GM23248 (cell line): ENCODE data around the gene MICAL1. TPM values are rescaled to one million over a fixed set of nuclear protein-coding genes. Genes with fewer than 3 reads are reported as not detected.
"Not testable (repeated sequence)": the region's sequence is repeated elsewhere in the genome, so short reads cannot be mapped to it uniquely, and the experiment has no call there.

ENCODE experiments used
- DNase-seq: peaks from one replicate; pipeline ENCODE4 v3.0.0-alpha.2; 2015
- H2AFZ ChIP-seq: fragments of 200-600 bp; sonication (generic); 2 replicates; pipeline ENCODE4 v1.6.1; 2016; ENCODE audit warnings: antibody characterized with exemption
- H3F3A ChIP-seq: fragments of 200-600 bp; sonication (generic); 2 replicates; pipeline ENCODE4 v1.6.1; 2016; ENCODE audit warnings: mild to moderate bottlenecking, antibody characterized with exemption, mixed run types; ENCODE audit not compliant: insufficient read depth
- H3K27ac ChIP-seq: fragments of 200-600 bp; sonication (generic); 2 replicates; pipeline ENCODE4 v1.5.1; 2016; ENCODE audit warnings: mild to moderate bottlenecking
- H3K27me3 ChIP-seq: fragments of 200-600 bp; sonication (generic); replicated peaks from 2 replicates; pipeline ENCODE4 v1.6.1; 2016; ENCODE audit warnings: mild to moderate bottlenecking; ENCODE audit not compliant: insufficient read depth
- H3K36me3 ChIP-seq: fragments of 200-600 bp; sonication (generic); 2 replicates; pipeline ENCODE4 v1.6.1; 2016; ENCODE audit warnings: low read depth, mild to moderate bottlenecking
- H3K4me1 ChIP-seq: fragments of 200-600 bp; sonication (generic); 2 replicates; pipeline ENCODE4 v1.6.1; 2016; ENCODE audit warnings: mild to moderate bottlenecking; ENCODE audit not compliant: insufficient read depth
- H3K4me2 ChIP-seq: fragments of 200-600 bp; sonication (generic); one replicate; pipeline ENCODE4 v1.6.1; 2016; ENCODE audit warnings: mild to moderate bottlenecking; ENCODE audit not compliant: unreplicated experiment
- H3K4me3 ChIP-seq: fragments of 200-600 bp; sonication (generic); 2 replicates; pipeline ENCODE4 v1.5.1; 2016; ENCODE audit warnings: mild to moderate bottlenecking
- H3K79me2 ChIP-seq: fragments of 200-600 bp; sonication (generic); 2 replicates; pipeline ENCODE4 v1.6.1; 2016; ENCODE audit warnings: mild to moderate bottlenecking; ENCODE audit not compliant: insufficient read depth
- H3K9ac ChIP-seq: fragments of 200-600 bp; sonication (generic); 2 replicates; pipeline ENCODE4 v1.6.1; 2016; ENCODE audit warnings: mild to moderate bottlenecking
- H3K9me2 ChIP-seq: fragments of 200-600 bp; sonication (generic); 2 replicates; pipeline ENCODE4 v1.6.1; 2016; ENCODE audit warnings: mixed run types, mild to moderate bottlenecking, moderate library complexity; ENCODE audit not compliant: insufficient read depth
- H3K9me3 ChIP-seq: fragments of 200-600 bp; sonication (generic); one replicate; pipeline ENCODE4 v1.6.1; 2017; ENCODE audit warnings: low read depth
- H4K20me1 ChIP-seq: fragments of 200-600 bp; sonication (generic); 2 replicates; pipeline ENCODE4 v1.6.0; 2016; ENCODE audit not compliant: insufficient read depth
- EZH2 ChIP-seq: fragments of 200-600 bp; sonication (generic); IDR thresholded peaks from 2 replicates; pipeline ENCODE4 v1.6.1; 2018; ENCODE audit warnings: antibody characterized with exemption, mild to moderate bottlenecking; ENCODE audit not compliant: insufficient read depth, poor library complexity, severe bottlenecking
- EZH2phosphoT487 ChIP-seq: fragments of 200-600 bp; sonication (generic); IDR thresholded peaks from 2 replicates; pipeline ENCODE4 v1.6.1; 2018; ENCODE audit warnings: antibody characterized with exemption, moderate library complexity, mild to moderate bottlenecking, low read depth; ENCODE audit not compliant: insufficient read depth
- WGBS, 2 experiments: methylation state at CpG; one replicate each; pipeline ENCODE4 v1.1.6; 2015 to 2017; ENCODE audit warnings: low lambda C conversion rate in 2 of 2, low coverage in 1 of 2; ENCODE audit errors: missing lambda C conversion rate in 2 of 2; 5-methylcytosine and 5-hydroxymethylcytosine counted together
- in situ Hi-C: fragments of 300-500 bp; cut with MboI; formaldehyde crosslinking; loops from 2 replicates; pipeline ENCODE4 v1.15.0; 2020
- polyA plus RNA-seq: library from polyadenylated mRNA; unstranded; fragments of >200 nt; fragmentation: Nextera tagmentation; extraction: Ambion mirVana; gene quantifications from 2 replicates; pipeline ENCODE4 v1.2.1, GENCODE V29; 2016
- total RNA-seq: library from RNA; depleted of rRNA; stranded (reverse); fragments of >200 nt; shearing (Covaris generic); gene quantifications from 2 replicates; pipeline ENCODE4 v1.2.3, GENCODE V29; 2014

MICAL1 gene
- total and polyA plus RNA-seq, 2 experiments from 2014 or later = 26.1 to 57.8 TPM

DNA sequence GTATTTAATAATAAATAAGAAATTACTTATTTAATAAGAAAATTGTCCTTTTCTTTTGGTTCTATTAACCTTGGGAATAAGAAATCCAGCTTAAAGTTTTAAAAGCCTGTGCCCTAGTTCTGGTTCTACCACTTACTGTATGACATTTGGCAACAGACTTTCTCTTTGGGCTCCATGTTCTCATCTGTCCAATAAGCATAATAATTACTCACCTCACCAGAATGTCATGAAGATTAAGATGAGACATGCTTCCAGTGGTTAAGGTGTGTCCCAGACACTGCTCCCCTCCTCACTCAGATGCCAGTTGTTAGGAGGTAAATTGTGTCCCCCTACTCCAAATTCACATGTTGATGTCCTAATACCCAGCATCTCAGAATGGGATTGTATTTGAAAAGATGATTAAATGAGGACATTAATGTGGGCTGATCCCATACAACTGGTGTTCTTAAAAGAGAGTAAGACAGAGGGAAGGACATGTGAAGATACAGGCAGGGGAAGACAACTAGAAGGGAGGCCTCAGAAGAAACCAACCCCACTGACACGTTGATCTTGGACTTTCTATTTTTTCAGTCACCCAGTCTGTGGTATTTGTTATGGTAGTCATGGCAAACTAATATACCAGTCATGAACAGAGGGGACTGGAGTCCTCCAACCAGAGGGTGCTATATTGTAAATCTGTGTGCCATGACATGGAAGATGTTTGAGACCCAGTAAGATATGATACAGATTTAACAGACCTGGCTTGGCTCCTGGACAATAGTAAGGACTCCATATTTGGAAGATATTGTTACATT, 6.4 kb upstream of the MICAL1 start:
- H3K9me3 ChIP-seq = no peaks in the 10 kb centered on the region
- in situ Hi-C loops = no loop called here
- H3K9me2 ChIP-seq = no peaks in the 10 kb centered on the region
- peaks cover 45% of the 10 kb centered on the region for H3K36me3 ChIP-seq
- H3K27me3 ChIP-seq = no peaks in the 10 kb centered on the region
- H3K9ac ChIP-seq = no peak overlapping the region
- peaks cover 13% of the 10 kb centered on the region for H3K4me1 ChIP-seq
- H3K79me2 ChIP-seq = peaks cover 20% of the 10 kb centered on the region; the same call in 1 of the 2 replicates
- H2AFZ ChIP-seq = no peak overlapping the region
- H3K4me3 ChIP-seq = no peak overlapping the region
- no peaks in the 10 kb centered on the region for H4K20me1 ChIP-seq
- no peak overlapping the region for H3K4me2 ChIP-seq
- 90 to 100% methylated on average over 1 of the region's 1 CpG for WGBS, 2 experiments
- no peak for TF ChIP-seq EZH2
- TF ChIP-seq EZH2phosphoT487 = no peak
- no peak overlapping the region for H3K27ac ChIP-seq
- H3F3A ChIP-seq = peaks cover 11% of the 10 kb centered on the region
- peak; percentile 23 for DNase-seq

DNA sequence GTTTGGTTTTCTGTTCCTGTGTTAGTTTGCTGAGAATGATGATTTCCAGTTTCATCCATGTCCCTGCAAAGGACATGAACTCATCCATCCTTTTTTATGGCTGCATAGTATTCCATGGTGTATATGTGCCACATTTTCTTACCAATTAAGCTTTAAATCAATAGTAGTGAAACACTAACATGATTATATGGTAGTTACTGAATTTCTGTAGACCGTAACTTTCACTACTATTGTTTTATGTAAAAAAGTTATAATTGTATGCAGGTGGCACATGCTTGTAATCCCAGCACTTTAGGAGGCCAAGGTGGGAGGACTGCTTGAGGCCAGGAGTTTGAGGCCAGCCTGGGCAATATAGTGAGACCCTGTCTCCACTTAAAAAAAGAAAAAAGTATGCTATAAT, 5.6 kb upstream of the MICAL1 start:
- DNase-seq, H3K4me2 ChIP-seq, H3K9me2 ChIP-seq, H4K20me1 ChIP-seq, in situ Hi-C loops, H2AFZ ChIP-seq, H3K27ac ChIP-seq, H3K9ac ChIP-seq, H3K9me3 ChIP-seq, H3K27me3 ChIP-seq, H3K4me3 ChIP-seq: not testable (repeated sequence)
- Histone ChIP-seq H3K4me1 (peaks cover 13% of the 10 kb centered on the region), H3F3A (peaks cover 18% of the 10 kb centered on the region), H3K79me2 (peaks cover 20% of the 10 kb centered on the region; the same call in 1 of the 2 replicates), H3K36me3 (peaks cover 40% of the 10 kb centered on the region)
- WGBS, 2 experiments = 95 to 100% methylated on average over 1 of the region's 1 CpG

DNA sequence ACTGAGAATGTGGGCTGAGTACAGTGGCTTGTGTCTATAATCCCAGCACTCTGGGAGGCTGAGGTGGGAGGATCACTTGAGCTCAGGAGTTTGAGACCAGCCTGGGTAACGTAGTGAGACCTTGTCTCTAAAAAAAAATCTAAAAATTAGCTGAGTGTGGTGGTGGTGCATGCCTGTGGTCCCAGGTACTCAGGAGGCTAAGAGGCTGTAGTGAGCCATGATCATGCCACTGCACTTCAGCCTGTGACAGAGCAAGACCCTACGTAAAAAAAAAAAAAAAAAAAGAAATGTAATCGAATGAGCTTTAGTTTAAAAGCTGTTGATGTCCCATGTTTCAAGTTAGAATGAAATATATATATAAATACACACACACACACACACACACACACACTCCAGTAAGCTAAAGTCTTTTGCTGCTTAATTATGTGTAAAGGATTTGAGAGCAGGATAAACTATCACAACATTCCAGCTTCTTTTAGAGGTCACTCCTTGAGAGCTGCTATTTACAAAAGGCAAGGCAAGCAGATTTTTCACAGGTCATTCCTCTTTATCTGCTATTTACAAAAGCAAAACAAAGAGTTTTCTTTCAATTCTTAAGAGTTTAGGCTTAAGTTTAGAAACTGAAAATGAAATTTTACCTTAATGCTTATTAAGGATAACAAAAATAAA, 4.7 kb upstream of the MICAL1 start:
- Histone ChIP-seq H3K9ac (no peak overlapping the region), H3F3A (peaks cover 18% of the 10 kb centered on the region), H3K4me2 (no peak overlapping the region), H3K79me2 (peaks cover 18% of the 10 kb centered on the region; the same call in 1 of the 2 replicates), H3K9me3 (no peaks in the 10 kb centered on the region), H3K4me3 (no peak overlapping the region), H2AFZ (no peak overlapping the region), H3K4me1 (peaks cover 13% of the 10 kb centered on the region), H3K36me3 (peaks cover 33% of the 10 kb centered on the region), H3K27ac (no peak overlapping the region), H4K20me1 (no peaks in the 10 kb centered on the region), H3K9me2 (no peaks in the 10 kb centered on the region), H3K27me3 (no peaks in the 10 kb centered on the region)
- WGBS, 2 experiments = 94 to 97% methylated on average over 3 of the region's 3 CpGs
- no peak for TF ChIP-seq EZH2phosphoT487
- TF ChIP-seq EZH2 = no peak
- no peak for DNase-seq
- in situ Hi-C loops = no loop called here

DNA sequence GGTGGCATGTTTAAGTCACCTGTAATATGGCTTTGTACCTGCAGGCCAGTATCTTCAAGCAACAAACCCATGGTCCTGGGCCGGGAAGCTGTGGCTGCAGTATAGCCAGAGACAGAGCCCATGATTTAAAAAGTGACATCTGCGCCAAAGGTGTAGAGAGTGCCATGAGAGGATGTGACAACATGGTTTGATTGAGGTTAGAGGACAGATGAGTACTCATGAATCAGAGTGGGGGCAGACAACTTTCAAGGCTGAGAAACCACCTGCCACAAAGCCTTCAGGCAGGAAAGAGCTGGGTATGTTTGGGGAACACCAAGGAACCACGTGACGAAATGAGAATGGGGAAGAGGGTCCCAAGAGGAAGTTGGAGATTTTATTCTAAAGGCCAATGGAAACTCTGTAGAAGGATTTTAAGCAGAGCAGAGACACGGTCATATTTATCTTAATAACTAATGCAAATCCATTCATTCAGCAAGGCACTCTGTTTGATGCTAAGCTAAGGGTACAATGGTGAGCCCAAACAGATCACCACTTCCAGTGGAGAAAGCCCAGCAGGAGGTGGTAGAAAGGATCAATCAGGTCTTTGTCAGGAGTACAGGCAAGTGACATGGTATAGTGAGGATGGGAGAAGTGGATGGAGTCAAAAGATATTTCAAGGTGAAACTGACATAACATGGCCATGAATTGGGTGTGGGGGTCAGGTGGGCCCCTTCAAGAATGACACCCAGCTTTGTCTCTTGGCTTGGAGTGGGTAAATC, 3.4 kb upstream of the MICAL1 start:
- Histone ChIP-seq H3K4me2 (no peak overlapping the region), H3K79me2 (peaks cover 14% of the 10 kb centered on the region; the same call in 1 of the 2 replicates), H3K27ac (no peak overlapping the region), H3K9me3 (no peaks in the 10 kb centered on the region), H3K27me3 (no peaks in the 10 kb centered on the region), H3K4me1 (peaks cover 19% of the 10 kb centered on the region), H3K4me3 (no peak overlapping the region), H3K9ac (no peak overlapping the region), H4K20me1 (no peaks in the 10 kb centered on the region), H3K9me2 (no peaks in the 10 kb centered on the region), H3F3A (peaks cover 18% of the 10 kb centered on the region), H3K36me3 (peaks cover 20% of the 10 kb centered on the region), H2AFZ (no peak overlapping the region)
- TF ChIP-seq EZH2 (no peak), EZH2phosphoT487 (no peak)
- 84 to 85% methylated on average over 5 of the region's 5 CpGs for WGBS, 2 experiments
- in situ Hi-C loops = no loop called here
- no peak for DNase-seq
